HepG2 (cell line): ENCODE data around the gene NTF3. TPM values are rescaled to one million over a fixed set of nuclear protein-coding genes. Genes with fewer than 3 reads are reported as not detected.

Source experiments
- ATAC-seq: fragments of 200-7000 bp; cut with Tn5 transposase; 3 replicates; pipeline ENCODE4 v1.9.1; 2020; ENCODE audit warnings: mild to moderate bottlenecking, moderate library complexity
- BruUV-seq: library from RNA; stranded (reverse); fragments of 400-500 nt; replicated peaks from 2 replicates; lab custom pipeline; 2021; lab: Mats Ljungman, UMichigan
- CTCF ChIA-PET: fragments of 300-600 bp; formaldehyde crosslinking; extraction: SDS; loops from one replicate; lab custom pipeline; 2021; ENCODE audit warnings: low total read pairs, inconsistent platforms, low intra/inter-chr PET ratio; lab: Yijun Ruan, JAX
- POLR2A ChIA-PET: fragments of 350-600 bp; sonication (Branson Sonifier 250); formaldehyde crosslinking; loops from one replicate; lab custom pipeline; 2020; ENCODE audit warnings: antibody characterized with exemption, inconsistent platforms; lab: Yijun Ruan, JAX
- DNase-seq: peaks from one replicate; pipeline ENCODE4 v3.0.0-alpha.2; 2015; ENCODE audit warnings: low spot score
- FAIRE-seq: peaks from 3 replicates; lab custom pipeline; 2011; peaks lifted over from hg19 to GRCh38; lab: Jason Lieb, UNC
- H2AFZ ChIP-seq: one replicate; pipeline ENCODE4 v1.6.1; 2011; ENCODE audit warnings: low read length, inconsistent platforms
- H3K27ac ChIP-seq: fragments of 300-600 bp; 3 replicates; pipeline ENCODE4 v1.8.0; 2011; ENCODE audit warnings: mixed run types, mild to moderate bottlenecking, mixed read lengths, low read length, inconsistent platforms; ENCODE audit not compliant: insufficient read depth; ENCODE audit errors: extremely low read length
- H3K27me3 ChIP-seq, 2 experiments: fragments of 200-600 bp in 1 of 2; 2 replicates in 1 of 2; 3 replicates in 1 of 2; pipeline versions ENCODE4 v1.6.0 to v1.8.0; 2011; ENCODE audit warnings: low read length in 2 of 2, mild to moderate bottlenecking in 2 of 2, moderate library complexity in 2 of 2, inconsistent platforms in 1 of 2; ENCODE audit not compliant: insufficient read depth in 2 of 2, control insufficient read depth in 1 of 2
- H3K36me3 ChIP-seq, 2 experiments: fragments of 200-600 bp in 1 of 2; replicated peaks in 1 of 2; 2 replicates in 1 of 2; 3 replicates in 1 of 2; pipeline versions ENCODE4 v1.5.1 to v1.8.0; 2011; ENCODE audit warnings: low read length in 2 of 2, inconsistent platforms in 1 of 2; ENCODE audit not compliant: insufficient read depth in 2 of 2, control insufficient read depth in 1 of 2
- H3K4me1 ChIP-seq: 2 replicates; pipeline ENCODE4 v1.5.1; 2012; ENCODE audit warnings: low read length, inconsistent platforms; ENCODE audit not compliant: insufficient read depth
- H3K4me2 ChIP-seq: 2 replicates; pipeline ENCODE4 v1.6.0; 2011; ENCODE audit warnings: low read depth, low read length, inconsistent platforms
- H3K4me3 ChIP-seq, 3 experiments: fragments of 200-600 bp in 1 of 3; sonication (generic), shearing (Covaris generic) in 1 of 3; replicated peaks in 1 of 3; 2 replicates each; pipeline ENCODE4 v1.5.1; 2011 to 2016; ENCODE audit warnings: low read length in 3 of 3, inconsistent platforms in 2 of 3, low read depth in 2 of 3, mild to moderate bottlenecking in 2 of 3, control low read depth in 1 of 3, mixed read lengths in 1 of 3; ENCODE audit not compliant: insufficient read depth in 1 of 3
- H3K79me2 ChIP-seq: one replicate; pipeline ENCODE4 v1.6.1; 2011; ENCODE audit warnings: low read length, inconsistent platforms; ENCODE audit not compliant: insufficient read depth
- H3K9ac ChIP-seq: 2 replicates; pipeline ENCODE4 v1.6.0; 2011; ENCODE audit warnings: mild to moderate bottlenecking, low read depth, low read length, inconsistent platforms; ENCODE audit not compliant: insufficient read depth
- H3K9me3 ChIP-seq: 2 replicates; pipeline ENCODE4 v1.5.1; 2012; ENCODE audit warnings: mild to moderate bottlenecking, low read length
- H4K20me1 ChIP-seq: 2 replicates; pipeline ENCODE4 v1.6.0; 2011; ENCODE audit warnings: inconsistent platforms, mild to moderate bottlenecking, low read length, moderate library complexity; ENCODE audit not compliant: insufficient read depth
- AHR ChIP-seq: IDR thresholded peaks from 2 replicates; pipeline ENCODE4 v1.6.1; 2018; ENCODE audit warnings: missing genetic modification reagents, missing compliant biosample characterization
- DNMT1 ChIP-seq: sonication (generic); formaldehyde crosslinking; IDR thresholded peaks from 2 replicates; pipeline ENCODE4 v1.5.1; 2020; ENCODE audit warnings: mild to moderate bottlenecking, missing genetic modification reagents
- TFDP2 ChIP-seq: sonication (generic); formaldehyde crosslinking; IDR thresholded peaks from 2 replicates; pipeline ENCODE4 v1.4.0; 2020; ENCODE audit warnings: missing genetic modification reagents
- ZFP36L1 ChIP-seq: sonication (generic); formaldehyde crosslinking; IDR thresholded peaks from 2 replicates; pipeline ENCODE4 v1.8.0; 2022; ENCODE audit warnings: mild to moderate bottlenecking, missing genetic modification reagents, moderate library complexity
- ZIK1 ChIP-seq: sonication (generic); formaldehyde crosslinking; IDR thresholded peaks from 2 replicates; pipeline ENCODE4 v1.5.0; 2020; ENCODE audit warnings: mild to moderate bottlenecking, low read depth, missing genetic modification reagents, borderline replicate concordance
- ZNF343 ChIP-seq: sonication (generic); formaldehyde crosslinking; IDR thresholded peaks from 2 replicates; pipeline ENCODE4 v1.4.0; 2020; ENCODE audit warnings: mild to moderate bottlenecking, missing genetic modification reagents
- ZNF879 ChIP-seq: sonication (generic); formaldehyde crosslinking; IDR thresholded peaks from 2 replicates; pipeline ENCODE4 v1.8.1; 2023; ENCODE audit warnings: missing genetic modification reagents
- WGBS: methylation state at CpG from one replicate; pipeline ENCODE4 v1.1.6; 2017; ENCODE audit warnings: low lambda C conversion rate; 5-methylcytosine and 5-hydroxymethylcytosine counted together
- in situ Hi-C: cut with HindIII; loops from 2 replicates; pipeline ENCODE4 v1.10.0; 2017; ENCODE audit warnings: low pct_unique_long_range_greater_than_20kb; ENCODE audit not compliant: extremely low pct_ligation_motif_present
- intact Hi-C: fragments of 100-400 bp; cut with micrococcal nuclease; formaldehyde crosslinking; loops from one replicate; pipeline ENCODE4 v1.10.0; 2022; ENCODE audit not compliant: unreplicated experiment
- polyA plus RNA-seq, 8 experiments: library from polyadenylated mRNA; depleted of rRNA in 3 of 8; stranded (reverse) in 7 of 8; unstranded in 1 of 8; fragments of >200 nt; fragmentation: Illumina TruSeq in 4 of 8; extraction: Trizol in 4 of 8; gene quantifications; 2 replicates each; pipeline versions ENCODE4 v1.2.1 to v1.2.3, GENCODE V29; 2011 to 2016; ENCODE audit warnings: low read depth in 4 of 8, missing spikeins in 1 of 8, mixed read lengths in 1 of 8; ENCODE audit not compliant: insufficient read depth in 1 of 8
- total RNA-seq, 5 experiments: library from RNA; depleted of rRNA; stranded (reverse); fragments of >200 nt; fragmentation: Illumina TruSeq; extraction: Trizol; gene quantifications; 2 replicates each; pipeline ENCODE4 v1.2.3, GENCODE V29; 2016; ENCODE audit warnings: low read depth in 1 of 5
- TF ChIP-seq, protein P1 (sequence below): sonication (generic); formaldehyde crosslinking; IDR thresholded peaks from 2 replicates; pipeline ENCODE4 v1.5.0; 2020; ENCODE audit warnings: missing genetic modification reagents
- TF ChIP-seq, protein P2 (sequence below): sonication (generic); formaldehyde crosslinking; IDR thresholded peaks from 2 replicates; pipeline ENCODE4 v1.4.0; 2020; ENCODE audit warnings: mild to moderate bottlenecking, missing genetic modification reagents
- TF ChIP-seq, protein P3 (sequence below): sonication (generic); formaldehyde crosslinking; IDR thresholded peaks from 2 replicates; pipeline ENCODE4 v1.4.0; 2020; ENCODE audit warnings: missing genetic modification reagents
- TF ChIP-seq, protein P4 (sequence below): sonication (generic); formaldehyde crosslinking; IDR thresholded peaks from 2 replicates; pipeline ENCODE4 v1.5.0; 2020; ENCODE audit warnings: mild to moderate bottlenecking, missing genetic modification reagents

Gene NTF3
- total and polyA plus RNA-seq, 2 of the 13 experiments (the other 11 are each of a cell fraction or from before 2014, with no cell fraction given): not detected

- CTCF ChIA-PET: no interaction called here
These were observed 38.9 kb upstream of the NTF3 start for GRCh38 chr12:5392961-5393360.

More at GRCh38 chr12:5392961-5393360, 38.9 kb upstream of the NTF3 start:
- FAIRE-seq (no peak), ATAC-seq (no peak), DNase-seq (no peak)
- Histone ChIP-seq H3K9ac (no peak overlapping the region), H3K79me2 (no peaks in the 10 kb centered on the region), H3K4me3 (no peak overlapping the region), H3K4me1 (no peaks in the 10 kb centered on the region), H3K9me3 (no peaks in the 10 kb centered on the region), H2AFZ (no peak overlapping the region), H3K27ac (no peak overlapping the region), H4K20me1 (no peaks in the 10 kb centered on the region), H3K27me3 (peaks cover 0 to 4% of the 10 kb centered on the region in 2 experiments; a peak in 1 of 5 replicates), H3K36me3 (no peaks in the 10 kb centered on the region), H3K4me2 (no peak overlapping the region)
- no TSS peak for BruUV-seq
- TF ChIP-seq, protein P1, sequence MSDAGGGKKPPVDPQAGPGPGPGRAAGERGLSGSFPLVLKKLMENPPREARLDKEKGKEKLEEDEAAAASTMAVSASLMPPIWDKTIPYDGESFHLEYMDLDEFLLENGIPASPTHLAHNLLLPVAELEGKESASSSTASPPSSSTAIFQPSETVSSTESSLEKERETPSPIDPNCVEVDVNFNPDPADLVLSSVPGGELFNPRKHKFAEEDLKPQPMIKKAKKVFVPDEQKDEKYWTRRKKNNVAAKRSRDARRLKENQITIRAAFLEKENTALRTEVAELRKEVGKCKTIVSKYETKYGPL (CRISPR knock-in tag): no peak
- no peak for TF ChIP-seq DNMT1 (CRISPR knock-in tag)
- no peak for TF ChIP-seq ZFP36L1 (CRISPR knock-in tag)
- TF ChIP-seq, protein P2, sequence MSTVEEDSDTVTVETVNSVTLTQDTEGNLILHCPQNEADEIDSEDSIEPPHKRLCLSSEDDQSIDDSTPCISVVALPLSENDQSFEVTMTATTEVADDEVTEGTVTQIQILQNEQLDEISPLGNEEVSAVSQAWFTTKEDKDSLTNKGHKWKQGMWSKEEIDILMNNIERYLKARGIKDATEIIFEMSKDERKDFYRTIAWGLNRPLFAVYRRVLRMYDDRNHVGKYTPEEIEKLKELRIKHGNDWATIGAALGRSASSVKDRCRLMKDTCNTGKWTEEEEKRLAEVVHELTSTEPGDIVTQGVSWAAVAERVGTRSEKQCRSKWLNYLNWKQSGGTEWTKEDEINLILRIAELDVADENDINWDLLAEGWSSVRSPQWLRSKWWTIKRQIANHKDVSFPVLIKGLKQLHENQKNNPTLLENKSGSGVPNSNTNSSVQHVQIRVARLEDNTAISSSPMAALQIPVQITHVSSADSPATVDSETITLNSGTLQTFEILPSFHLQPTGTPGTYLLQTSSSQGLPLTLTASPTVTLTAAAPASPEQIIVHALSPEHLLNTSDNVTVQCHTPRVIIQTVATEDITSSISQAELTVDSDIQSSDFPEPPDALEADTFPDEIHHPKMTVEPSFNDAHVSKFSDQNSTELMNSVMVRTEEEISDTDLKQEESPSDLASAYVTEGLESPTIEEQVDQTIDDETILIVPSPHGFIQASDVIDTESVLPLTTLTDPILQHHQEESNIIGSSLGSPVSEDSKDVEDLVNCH (CRISPR knock-in tag): no peak
- no peak for TF ChIP-seq ZNF879 (CRISPR knock-in tag)
- TF ChIP-seq ZIK1: no peak
- no peak for TF ChIP-seq ZNF343
- no peak for TF ChIP-seq TFDP2
- TF ChIP-seq, protein P3, sequence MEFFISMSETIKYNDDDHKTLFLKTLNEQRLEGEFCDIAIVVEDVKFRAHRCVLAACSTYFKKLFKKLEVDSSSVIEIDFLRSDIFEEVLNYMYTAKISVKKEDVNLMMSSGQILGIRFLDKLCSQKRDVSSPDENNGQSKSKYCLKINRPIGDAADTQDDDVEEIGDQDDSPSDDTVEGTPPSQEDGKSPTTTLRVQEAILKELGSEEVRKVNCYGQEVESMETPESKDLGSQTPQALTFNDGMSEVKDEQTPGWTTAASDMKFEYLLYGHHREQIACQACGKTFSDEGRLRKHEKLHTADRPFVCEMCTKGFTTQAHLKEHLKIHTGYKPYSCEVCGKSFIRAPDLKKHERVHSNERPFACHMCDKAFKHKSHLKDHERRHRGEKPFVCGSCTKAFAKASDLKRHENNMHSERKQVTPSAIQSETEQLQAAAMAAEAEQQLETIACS (CRISPR knock-in tag): no peak
- no peak for TF ChIP-seq AHR
- TF ChIP-seq, protein P4, sequence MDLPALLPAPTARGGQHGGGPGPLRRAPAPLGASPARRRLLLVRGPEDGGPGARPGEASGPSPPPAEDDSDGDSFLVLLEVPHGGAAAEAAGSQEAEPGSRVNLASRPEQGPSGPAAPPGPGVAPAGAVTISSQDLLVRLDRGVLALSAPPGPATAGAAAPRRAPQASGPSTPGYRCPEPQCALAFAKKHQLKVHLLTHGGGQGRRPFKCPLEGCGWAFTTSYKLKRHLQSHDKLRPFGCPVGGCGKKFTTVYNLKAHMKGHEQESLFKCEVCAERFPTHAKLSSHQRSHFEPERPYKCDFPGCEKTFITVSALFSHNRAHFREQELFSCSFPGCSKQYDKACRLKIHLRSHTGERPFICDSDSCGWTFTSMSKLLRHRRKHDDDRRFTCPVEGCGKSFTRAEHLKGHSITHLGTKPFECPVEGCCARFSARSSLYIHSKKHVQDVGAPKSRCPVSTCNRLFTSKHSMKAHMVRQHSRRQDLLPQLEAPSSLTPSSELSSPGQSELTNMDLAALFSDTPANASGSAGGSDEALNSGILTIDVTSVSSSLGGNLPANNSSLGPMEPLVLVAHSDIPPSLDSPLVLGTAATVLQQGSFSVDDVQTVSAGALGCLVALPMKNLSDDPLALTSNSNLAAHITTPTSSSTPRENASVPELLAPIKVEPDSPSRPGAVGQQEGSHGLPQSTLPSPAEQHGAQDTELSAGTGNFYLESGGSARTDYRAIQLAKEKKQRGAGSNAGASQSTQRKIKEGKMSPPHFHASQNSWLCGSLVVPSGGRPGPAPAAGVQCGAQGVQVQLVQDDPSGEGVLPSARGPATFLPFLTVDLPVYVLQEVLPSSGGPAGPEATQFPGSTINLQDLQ (CRISPR knock-in tag): no peak
- in situ Hi-C loops (no loop called here), intact Hi-C loops (no loop called here)
- POLR2A ChIA-PET: no interaction called here
- WGBS: 0% methylated on average over 4 of the region's 5 CpGs
